HG03354 (cell line): ENCODE data around the gene MCFD2.

Experiments used
- ATAC-seq: cut with Tn5 transposase; IDR thresholded peaks from one replicate; pipeline ENCODE4 v1.9.1; 2021; ENCODE audit warnings: mild to moderate bottlenecking; ENCODE audit not compliant: unreplicated experiment, poor library complexity, severe bottlenecking

Gene MCFD2

GRCh38 chr2:46939626-46940359 is 24.2 kb upstream of the MCFD2 start:
- no peak for ATAC-seq

GRCh38 chr2:46937471-46937901 is 21.9 kb upstream of the MCFD2 start:
- ATAC-seq: no peak

- no peak for ATAC-seq
Measured at GRCh38 chr2:46936566-46936965, 21.0 kb upstream of the MCFD2 start.

GRCh38 chr2:46935071-46935470 is 19.5 kb upstream of the MCFD2 start:
- no peak for ATAC-seq

- no peak for ATAC-seq
Measured at GRCh38 chr2:46929612-46930011, 14.0 kb upstream of the MCFD2 start.

GRCh38 chr2:46926863-46927262 is 11.3 kb upstream of the MCFD2 start:
- ATAC-seq: no peak

- ATAC-seq: no peak
Measured at GRCh38 chr2:46925474-46926351, 10.1 kb upstream of the MCFD2 start.

GRCh38 chr2:46924608-46925007 is 9.0 kb upstream of the MCFD2 start:
- no peak for ATAC-seq

- ATAC-seq: no peak
Measured at GRCh38 chr2:46924038-46924437, 8.4 kb upstream of the MCFD2 start.

- no peak for ATAC-seq
Measured at GRCh38 chr2:46923041-46923528, 7.5 kb upstream of the MCFD2 start.

- no peak for ATAC-seq
Measured at GRCh38 chr2:46922606-46923005, 7.0 kb upstream of the MCFD2 start.

- no peak for ATAC-seq
Measured at GRCh38 chr2:46921676-46922448, 6.3 kb upstream of the MCFD2 start.

GRCh38 chr2:46917628-46918027 is 2.0 kb upstream of the MCFD2 start:
- ATAC-seq: peak; percentile 38

GRCh38 chr2:46915811-46916630 is 415 bp upstream of the MCFD2 start:
- peak; percentile 87 for ATAC-seq

GRCh38 chr2:46914578-46915230 is 902 bp downstream of the MCFD2 start:
- ATAC-seq: no peak

GRCh38 chr2:46913471-46914381 is 1.9 kb downstream of the MCFD2 start:
- ATAC-seq: no peak

- ATAC-seq: peak; percentile 80
Measured at GRCh38 chr2:46909771-46910419, 5.7 kb downstream of the MCFD2 start.
